Measurements from ENCODE around the gene FHL1. TPM values are rescaled to one million over a fixed set of nuclear protein-coding genes. Genes with fewer than 3 reads are reported as not detected.

Gene FHL1
- total RNA-seq, 1 experiment from 2014 or later: 0.73 TPM

GRCh38 chrX:136194536-136194935, 47.2 kb downstream of the FHL1 start:
- DNase-seq: no peak
- H3K36me3 Mint-ChIP-seq (ENCODE audit: insufficient read depth, unreplicated experiment): no peaks in the 10 kb centered on the region
- BruUV-seq (replicated peaks): no TSS peak
- peaks cover 14% of the 10 kb centered on the region for H3K4me1 Mint-ChIP-seq (ENCODE audit: low read depth, unreplicated experiment)
- H3K9me3 Mint-ChIP-seq (ENCODE audit: low read depth, unreplicated experiment): no peaks in the 10 kb centered on the region
- no peaks in the 10 kb centered on the region for H3K27me3 Mint-ChIP-seq (ENCODE audit: unreplicated experiment)
- TF ChIP-seq CTCF (IDR thresholded peaks at IDR 0.05; ENCODE audit: unreplicated experiment): no peak
- H3K4me3 Mint-ChIP-seq (ENCODE audit: low read depth, unreplicated experiment): no peak overlapping the region
- CTCF ChIA-PET: no interaction called here
- intact Hi-C loops (cut with micrococcal nuclease; ENCODE audit: unreplicated experiment): no loop called here
- H3K27ac Mint-ChIP-seq (ENCODE audit: unreplicated experiment): no peak overlapping the region

GRCh38 chrX:136195247-136195646, 47.9 kb downstream of the FHL1 start:
- Mint-ChIP-seq H3K4me1 (ENCODE audit: low read depth, unreplicated experiment) (peaks cover 14% of the 10 kb centered on the region), H3K27me3 (ENCODE audit: unreplicated experiment) (no peaks in the 10 kb centered on the region), H3K9me3 (ENCODE audit: low read depth, unreplicated experiment) (no peaks in the 10 kb centered on the region), H3K27ac (ENCODE audit: unreplicated experiment) (no peak overlapping the region), H3K36me3 (ENCODE audit: insufficient read depth, unreplicated experiment) (no peaks in the 10 kb centered on the region), H3K4me3 (ENCODE audit: low read depth, unreplicated experiment) (no peak overlapping the region)
- intact Hi-C loops (cut with micrococcal nuclease; ENCODE audit: unreplicated experiment): no loop called here
- TF ChIP-seq CTCF (IDR thresholded peaks at IDR 0.05; ENCODE audit: unreplicated experiment): no peak
- no TSS peak for BruUV-seq (replicated peaks)
- DNase-seq: no peak
- CTCF ChIA-PET: no interaction called here

DNA sequence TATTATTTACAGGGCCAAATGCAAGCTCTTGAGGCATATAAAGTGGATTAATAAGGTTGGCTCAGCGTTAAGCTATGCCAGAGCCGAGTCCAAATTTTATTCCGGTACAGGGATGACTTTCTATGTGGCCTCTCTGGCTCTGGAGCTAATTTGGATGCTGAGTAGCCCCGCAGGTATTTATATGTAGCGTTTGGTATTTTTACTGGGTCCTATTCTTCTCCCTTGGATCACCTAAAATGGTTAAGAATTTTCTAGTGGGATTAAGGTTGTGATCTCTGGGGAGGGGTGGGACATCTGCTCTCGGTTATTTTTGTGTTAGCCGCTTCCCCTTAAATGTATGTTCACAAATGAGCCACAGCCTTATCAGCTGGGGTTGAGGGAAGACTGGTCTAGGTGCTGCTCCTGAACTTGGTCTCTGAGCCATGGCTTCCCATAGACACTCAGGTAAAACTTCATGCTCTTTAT, 49.4 kb downstream of the FHL1 start:
- TF ChIP-seq CTCF (IDR thresholded peaks at IDR 0.05; ENCODE audit: unreplicated experiment): no peak
- H3K4me1 Mint-ChIP-seq (ENCODE audit: low read depth, unreplicated experiment): peaks cover 14% of the 10 kb centered on the region
- BruUV-seq (replicated peaks): no TSS peak
- no peaks in the 10 kb centered on the region for H3K27me3 Mint-ChIP-seq (ENCODE audit: unreplicated experiment)
- no peak for DNase-seq
- intact Hi-C loops (cut with micrococcal nuclease; ENCODE audit: unreplicated experiment): no loop called here
- CTCF ChIA-PET: interaction anchor here (1.0 to 1.1 kb wide), 2 partner anchors 13 to 132 kb away, joined by 3 read pairs; no protein-coding TSS in a partner anchor
- no peaks in the 10 kb centered on the region for H3K36me3 Mint-ChIP-seq (ENCODE audit: insufficient read depth, unreplicated experiment)
- no peak overlapping the region for H3K4me3 Mint-ChIP-seq (ENCODE audit: low read depth, unreplicated experiment)
- no peaks in the 10 kb centered on the region for H3K9me3 Mint-ChIP-seq (ENCODE audit: low read depth, unreplicated experiment)
- no peak overlapping the region for H3K27ac Mint-ChIP-seq (ENCODE audit: unreplicated experiment)

DNA sequence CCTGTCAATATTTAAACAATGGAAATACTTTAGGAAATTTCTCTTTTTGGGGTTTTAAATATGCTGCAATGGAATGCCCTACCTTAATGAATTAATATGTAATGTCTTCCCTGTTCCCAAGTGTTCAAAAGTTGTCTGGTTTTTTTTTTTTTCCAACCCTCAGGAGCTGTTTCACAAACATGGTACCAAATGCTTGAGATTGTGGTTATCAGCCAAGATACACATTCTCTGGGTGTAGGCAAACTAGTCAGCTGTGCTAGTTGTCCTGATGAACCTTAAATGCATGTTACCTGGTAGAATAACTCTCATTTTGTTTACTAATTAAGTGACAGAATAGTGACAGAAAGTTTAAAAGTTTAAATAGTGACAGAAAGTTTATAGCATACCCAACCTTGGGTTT, 50.7 kb downstream of the FHL1 start:
- CTCF ChIA-PET: no interaction called here
- intact Hi-C loops (cut with micrococcal nuclease; ENCODE audit: unreplicated experiment): no loop called here
- Mint-ChIP-seq H3K4me1 (ENCODE audit: low read depth, unreplicated experiment) (peaks cover 14% of the 10 kb centered on the region), H3K27ac (ENCODE audit: unreplicated experiment) (no peak overlapping the region), H3K4me3 (ENCODE audit: low read depth, unreplicated experiment) (no peak overlapping the region), H3K27me3 (ENCODE audit: unreplicated experiment) (no peaks in the 10 kb centered on the region), H3K36me3 (ENCODE audit: insufficient read depth, unreplicated experiment) (no peaks in the 10 kb centered on the region), H3K9me3 (ENCODE audit: low read depth, unreplicated experiment) (no peaks in the 10 kb centered on the region)
- BruUV-seq (replicated peaks): no TSS peak
- no peak for TF ChIP-seq CTCF (IDR thresholded peaks at IDR 0.05; ENCODE audit: unreplicated experiment)
- no peak for DNase-seq
